ENCODE measurements around the gene LMNTD2. TPM values are rescaled to one million over a fixed set of nuclear protein-coding genes. Genes with fewer than 3 reads are reported as not detected.

Gene LMNTD2
- total RNA-seq, 2 donors from 2014 or later: 8.5 to 13.3 TPM

GRCh38 chr11:587978-588380 is 27.4 kb upstream of the LMNTD2 start:
- Histone ChIP-seq H3K9ac (ENCODE audit: extremely low read depth, low read length, poor library complexity, severe bottlenecking) (no peak overlapping the region), H3K36me3 (ENCODE audit: control insufficient read depth, insufficient read depth, low read length) (peaks cover 67% of the 10 kb centered on the region), H3K9me3 (ENCODE audit: control insufficient read depth, low read length) (no peaks in the 10 kb centered on the region), H3K4me3 (ENCODE audit: low read length) (no peak overlapping the region), H3K27me3 (ENCODE audit: control insufficient read depth, insufficient read depth, low read length, poor library complexity, severe bottlenecking) (no peaks in the 10 kb centered on the region), H3K27ac (ENCODE audit: low read depth, low read length) (no peak overlapping the region), H3K4me1 (ENCODE audit: control insufficient read depth, insufficient read depth, low read length) (no peaks in the 10 kb centered on the region)
- no peak for TF ChIP-seq CTCF (conservative IDR thresholded peaks at IDR 0.05)
- Mint-ChIP-seq H3K27me3 (ENCODE audit: insufficient read depth) (no peaks in the 10 kb centered on the region), H3K4me3 (no peak overlapping the region), H3K4me1 (no peaks in the 10 kb centered on the region), H3K9me3 (no peaks in the 10 kb centered on the region), H3K36me3 (ENCODE audit: low read depth) (peaks cover 64% of the 10 kb centered on the region), H3K27ac (peak overlapping the region; percentile 64)
- DNase-seq: no peak
- WGBS, 2 experiments (ENCODE audit: insufficient coverage in 1 of 2, insufficient read length in 1 of 2): 85 to 95% methylated on average over 4 to 6 of the region's 6 CpGs

- H3K36me3 Mint-ChIP-seq (ENCODE audit: low read depth): peaks cover 60% of the 10 kb centered on the region
- H3K27me3 Mint-ChIP-seq (ENCODE audit: insufficient read depth): no peaks in the 10 kb centered on the region
- no peak overlapping the region for H3K4me3 Mint-ChIP-seq
- DNase-seq: no peak
- H3K27ac Mint-ChIP-seq: no peak overlapping the region
- no peak for TF ChIP-seq CTCF (conservative IDR thresholded peaks at IDR 0.05)
- Histone ChIP-seq H3K27me3 (ENCODE audit: control insufficient read depth, insufficient read depth, low read length, poor library complexity, severe bottlenecking) (no peaks in the 10 kb centered on the region), H3K36me3 (ENCODE audit: control insufficient read depth, insufficient read depth, low read length) (peaks cover 63% of the 10 kb centered on the region), H3K27ac (ENCODE audit: low read depth, low read length) (no peak overlapping the region), H3K9me3 (ENCODE audit: control insufficient read depth, low read length) (no peaks in the 10 kb centered on the region), H3K9ac (ENCODE audit: extremely low read depth, low read length, poor library complexity, severe bottlenecking) (no peak overlapping the region), H3K4me1 (ENCODE audit: control insufficient read depth, insufficient read depth, low read length) (no peaks in the 10 kb centered on the region), H3K4me3 (ENCODE audit: low read length) (no peak overlapping the region)
- no peaks in the 10 kb centered on the region for H3K4me1 Mint-ChIP-seq
- no peaks in the 10 kb centered on the region for H3K9me3 Mint-ChIP-seq
- WGBS, 2 experiments (ENCODE audit: insufficient coverage in 1 of 2, insufficient read length in 1 of 2): 91 to 95% methylated on average over 7 to 8 of the region's 8 CpGs
Observed at GRCh38 chr11:587546-587945, 27.0 kb upstream of the LMNTD2 start.

GRCh38 chr11:586376-587316 is 26.1 kb upstream of the LMNTD2 start:
- Mint-ChIP-seq H3K27me3 (ENCODE audit: insufficient read depth) (no peaks in the 10 kb centered on the region), H3K27ac (no peak overlapping the region), H3K4me1 (no peaks in the 10 kb centered on the region), H3K9me3 (no peaks in the 10 kb centered on the region), H3K4me3 (no peak overlapping the region), H3K36me3 (ENCODE audit: low read depth) (peaks cover 61% of the 10 kb centered on the region)
- H3K4me3 ChIP-seq (ENCODE audit: low read length): no peak overlapping the region
- DNase-seq: no peak
- no peaks in the 10 kb centered on the region for H3K4me1 ChIP-seq (ENCODE audit: control insufficient read depth, insufficient read depth, low read length)
- 97% methylated on average over 25 to 32 of the region's 32 CpGs for WGBS, 2 experiments (ENCODE audit: insufficient coverage in 1 of 2, insufficient read length in 1 of 2)
- TF ChIP-seq CTCF (conservative IDR thresholded peaks at IDR 0.05): no peak
- H3K36me3 ChIP-seq (ENCODE audit: control insufficient read depth, insufficient read depth, low read length): peaks cover 70% of the 10 kb centered on the region
- no peak overlapping the region for H3K27ac ChIP-seq (ENCODE audit: low read depth, low read length)
- H3K27me3 ChIP-seq (ENCODE audit: control insufficient read depth, insufficient read depth, low read length, poor library complexity, severe bottlenecking): no peaks in the 10 kb centered on the region
- H3K9ac ChIP-seq (ENCODE audit: extremely low read depth, low read length, poor library complexity, severe bottlenecking): no peak overlapping the region
- H3K9me3 ChIP-seq (ENCODE audit: control insufficient read depth, low read length): no peaks in the 10 kb centered on the region

All from endodermal cell (in vitro differentiated cells).